ENCODE data around the gene CLDN25. TPM values are rescaled to one million over a fixed set of nuclear protein-coding genes. Genes with fewer than 3 reads are reported as not detected.

Gene CLDN25
- total and polyA plus RNA-seq, 2 of the 13 experiments (the other 11 are each of a cell fraction or from before 2014, with no cell fraction given) = not detected

DNA sequence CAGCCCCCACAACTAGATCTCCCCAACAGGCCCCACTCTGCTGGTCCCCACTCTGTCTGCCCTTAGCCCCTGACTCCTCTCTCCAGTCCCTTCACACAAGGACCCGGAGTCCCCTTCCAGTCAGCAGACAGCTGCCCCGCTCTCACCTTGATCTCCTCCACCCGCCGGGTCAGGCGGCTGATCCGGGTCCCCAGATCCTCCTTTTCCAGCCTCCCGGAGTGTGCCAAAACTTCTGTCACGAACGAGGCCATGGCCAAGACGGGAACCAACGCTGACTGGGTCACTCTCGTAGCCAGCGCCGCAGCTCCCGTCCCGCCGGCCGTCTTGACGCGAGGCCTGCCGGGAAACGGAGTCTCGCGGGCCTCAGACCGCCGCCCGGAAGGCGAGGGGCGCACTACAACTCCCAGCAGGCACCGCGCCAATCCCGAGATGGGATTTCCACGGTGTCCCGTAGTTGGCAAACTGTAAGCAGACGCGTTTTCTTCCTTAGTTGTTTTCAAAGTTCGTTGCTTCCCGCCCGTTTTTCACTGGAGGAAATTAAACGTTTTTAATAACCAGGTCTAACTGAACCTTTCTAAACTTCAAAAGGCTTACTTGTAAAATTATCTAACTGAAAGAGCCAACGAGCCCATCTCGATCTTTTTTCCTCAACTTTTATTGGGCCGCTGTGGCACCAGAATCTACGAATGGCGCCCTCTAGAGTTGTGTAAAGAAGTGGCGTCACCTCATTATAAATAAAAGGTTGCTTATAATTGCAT is 6.0 kb upstream of the CLDN25 start, which contains the start of gene ZW10 (continued):
- TF ChIP-seq, protein P1, sequence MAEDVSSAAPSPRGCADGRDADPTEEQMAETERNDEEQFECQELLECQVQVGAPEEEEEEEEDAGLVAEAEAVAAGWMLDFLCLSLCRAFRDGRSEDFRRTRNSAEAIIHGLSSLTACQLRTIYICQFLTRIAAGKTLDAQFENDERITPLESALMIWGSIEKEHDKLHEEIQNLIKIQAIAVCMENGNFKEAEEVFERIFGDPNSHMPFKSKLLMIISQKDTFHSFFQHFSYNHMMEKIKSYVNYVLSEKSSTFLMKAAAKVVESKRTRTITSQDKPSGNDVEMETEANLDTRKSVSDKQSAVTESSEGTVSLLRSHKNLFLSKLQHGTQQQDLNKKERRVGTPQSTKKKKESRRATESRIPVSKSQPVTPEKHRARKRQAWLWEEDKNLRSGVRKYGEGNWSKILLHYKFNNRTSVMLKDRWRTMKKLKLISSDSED (CRISPR knock-in tag; IDR thresholded peaks at IDR 0.05) = no peak
- TF ChIP-seq ZNF781 (CRISPR knock-in tag; IDR thresholded peaks at IDR 0.05; ENCODE audit: borderline replicate concordance, not compliant biosample characterization) = no peak
- peak; percentile 51; the same call in 1 of the 2 replicates for TF ChIP-seq BORCS8-MEF2B (CRISPR knock-in tag; IDR thresholded peaks at IDR 0.05)
- TF ChIP-seq FOXP1 (IDR thresholded peaks at IDR 0.05) = no peak
- no peak for TF ChIP-seq FOXP1 (CRISPR knock-in tag; IDR thresholded peaks at IDR 0.05)
- no peak for TF ChIP-seq ZUFSP (CRISPR knock-in tag; IDR thresholded peaks at IDR 0.05; ENCODE audit: borderline replicate concordance)
- TF ChIP-seq SMAD9 (CRISPR knock-in tag; IDR thresholded peaks at IDR 0.05) = peak; percentile 66; the same call in 1 of the 2 replicates
- TF ChIP-seq NR2F6 (IDR thresholded peaks at IDR 0.05) = no peak
- TF ChIP-seq NR2F6 (CRISPR knock-in tag; IDR thresholded peaks at IDR 0.05) = 0 out of 2 replicates have a peak, but pooled peaks have one; percentile 16
- TF ChIP-seq, protein P2, sequence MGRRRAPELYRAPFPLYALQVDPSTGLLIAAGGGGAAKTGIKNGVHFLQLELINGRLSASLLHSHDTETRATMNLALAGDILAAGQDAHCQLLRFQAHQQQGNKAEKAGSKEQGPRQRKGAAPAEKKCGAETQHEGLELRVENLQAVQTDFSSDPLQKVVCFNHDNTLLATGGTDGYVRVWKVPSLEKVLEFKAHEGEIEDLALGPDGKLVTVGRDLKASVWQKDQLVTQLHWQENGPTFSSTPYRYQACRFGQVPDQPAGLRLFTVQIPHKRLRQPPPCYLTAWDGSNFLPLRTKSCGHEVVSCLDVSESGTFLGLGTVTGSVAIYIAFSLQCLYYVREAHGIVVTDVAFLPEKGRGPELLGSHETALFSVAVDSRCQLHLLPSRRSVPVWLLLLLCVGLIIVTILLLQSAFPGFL (CRISPR knock-in tag; IDR thresholded peaks at IDR 0.05) = no peak
- peak; percentile 81; the same call in 2 of the 3 replicates for TF ChIP-seq MXI1 (IDR thresholded peaks at IDR 0.05; ENCODE audit: borderline replicate concordance, low read depth, low read length)
- TF ChIP-seq POGZ (CRISPR knock-in tag; IDR thresholded peaks at IDR 0.05) = peak; percentile 70; the same call in 1 of the 2 replicates
- no peak for TF ChIP-seq HIC2 (CRISPR knock-in tag; IDR thresholded peaks at IDR 0.05; ENCODE audit: low read depth)
- TF ChIP-seq MED8 (CRISPR knock-in tag; IDR thresholded peaks at IDR 0.05; ENCODE audit: insufficient replicate concordance) = no peak
- TF ChIP-seq ELF3 (CRISPR knock-in tag; IDR thresholded peaks at IDR 0.05) = peak; percentile 74
